Stimulated activated CD4-positive, alpha-beta T cell treated with anti-CD3 and anti-CD28 coated beads, Interleukin-12 subunit alpha, Interleukin-12 subunit beta, amount 100 ng/mL, for 24 hours (primary cell): ENCODE data around the gene CRNN.

Source experiments
- DNase-seq, 2 experiments: peaks; one replicate each; pipeline ENCODE4 v3.0.0-alpha.2; 2020; ENCODE audit warnings: low read depth in 2 of 2

CRNN gene

DNA sequence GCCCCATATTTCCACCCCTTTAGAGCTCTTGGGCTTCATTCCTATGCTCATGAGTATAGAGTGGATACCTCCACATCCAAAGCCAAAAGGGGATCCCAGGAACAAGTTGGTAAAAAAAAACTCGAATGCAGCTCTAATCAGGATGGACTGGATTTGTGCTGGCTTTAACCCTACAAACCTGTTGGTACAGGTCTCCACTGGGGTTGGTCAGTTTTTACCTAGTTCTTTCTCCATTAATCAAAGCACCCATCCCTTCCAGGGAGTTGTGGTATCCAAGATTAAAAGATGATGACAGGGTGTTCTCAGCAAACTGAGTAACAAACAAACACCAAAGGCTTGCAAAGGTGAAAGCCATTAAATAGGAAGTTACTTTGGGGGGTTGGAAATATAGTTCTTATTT is 5.9 kb upstream of the CRNN start:
- DNase-seq: no peak

DNA sequence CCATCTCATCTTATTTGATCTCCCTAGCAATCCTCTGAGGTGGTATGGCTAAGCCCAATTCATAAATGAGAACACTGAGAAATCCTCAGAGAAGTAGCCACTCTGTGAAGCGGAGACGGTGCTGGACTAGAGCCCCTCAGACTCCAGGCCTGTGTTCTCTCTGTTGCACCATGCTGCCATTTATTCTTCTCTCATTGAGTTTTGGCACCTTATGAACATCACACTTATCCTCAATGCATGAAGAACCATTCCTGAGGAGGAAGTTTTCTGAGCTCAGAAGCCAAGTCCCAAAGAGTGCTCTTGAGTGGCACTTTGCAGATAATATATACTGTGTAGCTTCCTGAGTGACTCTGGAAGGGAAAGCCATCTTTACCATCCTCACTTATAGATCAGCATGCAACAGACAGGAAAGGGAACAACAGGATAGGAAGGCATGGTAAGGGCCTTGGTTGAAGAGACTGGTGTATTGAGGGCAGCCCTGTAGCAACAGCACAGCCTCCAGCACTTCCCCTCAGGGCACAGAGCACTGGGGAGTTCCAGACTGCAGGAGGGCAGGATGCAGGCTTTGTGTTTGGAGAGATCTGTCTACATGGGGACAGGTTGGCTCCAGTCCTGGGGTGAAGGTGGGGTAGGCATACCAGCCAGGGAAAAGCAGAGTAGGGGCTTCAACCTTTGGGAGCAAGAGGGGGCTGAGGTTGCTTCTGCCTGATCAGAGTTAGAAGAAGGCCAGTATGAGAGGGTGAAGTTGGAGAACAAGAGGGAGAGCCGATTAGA is 1.6 kb upstream of the CRNN start:
- no peak for DNase-seq

DNA sequence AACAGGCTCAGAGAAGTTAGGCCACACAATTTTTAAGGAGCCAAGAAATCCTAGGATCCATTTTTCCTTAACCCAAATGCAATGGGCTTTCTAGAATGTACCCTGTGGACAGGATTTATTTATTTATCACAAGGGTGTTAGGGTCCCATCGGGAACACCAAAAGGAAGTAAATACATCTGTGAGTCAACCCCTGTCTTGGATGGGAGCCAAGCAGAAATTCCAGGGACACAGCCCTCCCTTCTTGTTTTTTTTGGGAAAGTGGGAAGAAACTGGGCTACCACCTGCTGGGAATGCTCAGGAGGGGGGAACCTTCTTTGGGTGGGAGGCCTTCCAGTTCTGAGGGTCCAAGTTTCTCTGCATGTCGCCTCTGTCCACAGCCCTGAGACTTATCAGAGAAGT is 1.3 kb downstream of the CRNN start:
- no peak for DNase-seq

DNA sequence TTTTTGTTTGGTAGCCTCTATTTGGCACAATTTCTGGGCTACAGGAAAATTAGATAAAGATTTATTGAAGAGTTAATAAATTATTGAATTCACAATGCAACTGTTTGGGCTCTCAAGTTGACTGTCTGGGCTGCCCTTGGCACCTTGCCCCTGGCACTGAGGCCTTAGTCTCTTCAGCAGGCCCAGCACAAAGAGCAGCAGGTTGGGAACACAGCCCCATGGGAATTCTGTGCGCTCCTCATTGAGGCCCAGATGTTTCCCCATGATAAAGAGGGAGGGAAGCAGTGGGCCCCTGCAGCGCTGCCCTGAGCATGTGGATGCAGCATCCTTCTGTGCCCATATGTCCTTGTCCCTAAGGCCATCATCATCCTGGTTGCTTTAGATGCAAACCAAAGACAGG is 2.9 kb downstream of the CRNN start:
- no peak for DNase-seq

DNA sequence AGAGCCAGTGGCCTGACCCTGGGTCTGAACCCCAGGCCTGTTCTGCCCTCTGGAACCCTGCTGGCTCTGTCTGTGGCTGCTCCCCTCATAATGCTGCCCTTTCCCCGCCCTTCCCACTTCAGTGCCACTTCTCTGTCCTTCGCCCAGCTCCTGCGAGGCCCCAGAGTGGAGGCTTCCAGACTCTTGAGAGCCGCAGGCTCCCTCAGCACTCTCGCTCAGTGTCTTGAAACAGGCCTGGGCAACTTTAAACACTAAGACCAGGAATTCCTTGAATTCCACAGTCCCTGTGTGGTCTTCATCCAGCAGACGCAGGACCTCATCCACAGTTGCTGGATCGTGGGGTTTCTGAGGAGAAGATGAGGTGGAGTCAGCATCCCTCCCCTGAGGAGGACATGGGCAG is 3.5 kb downstream of the CRNN start:
- no peak for DNase-seq

DNA sequence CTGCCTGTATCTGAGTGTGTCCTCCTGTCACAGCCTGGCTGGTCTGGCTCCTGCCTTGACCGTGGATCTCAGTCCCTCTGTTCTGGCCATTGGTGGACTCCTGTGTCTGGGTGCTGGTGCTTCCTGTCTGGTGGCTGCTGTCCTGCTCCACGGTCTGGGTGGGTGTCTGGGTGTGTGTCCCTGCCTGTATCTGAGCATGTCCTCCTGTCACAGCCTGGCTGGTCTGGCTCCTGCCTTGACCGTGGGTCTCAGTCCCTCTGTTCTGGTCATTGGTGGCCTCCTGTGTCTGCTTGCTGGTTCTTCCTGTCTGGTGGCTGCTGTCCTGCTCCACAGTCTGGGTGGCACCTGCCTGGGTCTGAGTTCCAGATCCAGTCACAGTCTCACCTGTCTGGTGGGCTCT is 4.0 kb downstream of the CRNN start:
- DNase-seq: no peak

DNA sequence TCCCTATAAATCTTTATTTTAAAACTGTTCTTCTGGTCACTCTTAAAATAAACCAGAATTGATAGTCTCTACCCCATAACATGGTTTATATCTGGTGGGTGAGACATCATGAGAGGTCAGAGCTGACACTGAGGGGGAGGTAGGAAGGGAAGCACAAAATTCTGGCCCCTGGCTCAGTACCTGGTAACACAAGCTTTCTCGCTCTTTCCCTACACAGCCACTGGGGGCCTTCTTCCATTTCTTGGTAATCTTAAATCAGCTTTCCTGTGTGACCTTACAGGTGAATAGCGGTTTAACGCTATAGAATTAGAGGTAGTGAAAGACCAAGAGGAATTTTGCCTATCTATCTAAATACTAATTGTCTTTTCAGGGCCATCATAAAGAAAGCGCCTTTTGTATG is 5.4 kb downstream of the CRNN start:
- DNase-seq: no peak

DNA sequence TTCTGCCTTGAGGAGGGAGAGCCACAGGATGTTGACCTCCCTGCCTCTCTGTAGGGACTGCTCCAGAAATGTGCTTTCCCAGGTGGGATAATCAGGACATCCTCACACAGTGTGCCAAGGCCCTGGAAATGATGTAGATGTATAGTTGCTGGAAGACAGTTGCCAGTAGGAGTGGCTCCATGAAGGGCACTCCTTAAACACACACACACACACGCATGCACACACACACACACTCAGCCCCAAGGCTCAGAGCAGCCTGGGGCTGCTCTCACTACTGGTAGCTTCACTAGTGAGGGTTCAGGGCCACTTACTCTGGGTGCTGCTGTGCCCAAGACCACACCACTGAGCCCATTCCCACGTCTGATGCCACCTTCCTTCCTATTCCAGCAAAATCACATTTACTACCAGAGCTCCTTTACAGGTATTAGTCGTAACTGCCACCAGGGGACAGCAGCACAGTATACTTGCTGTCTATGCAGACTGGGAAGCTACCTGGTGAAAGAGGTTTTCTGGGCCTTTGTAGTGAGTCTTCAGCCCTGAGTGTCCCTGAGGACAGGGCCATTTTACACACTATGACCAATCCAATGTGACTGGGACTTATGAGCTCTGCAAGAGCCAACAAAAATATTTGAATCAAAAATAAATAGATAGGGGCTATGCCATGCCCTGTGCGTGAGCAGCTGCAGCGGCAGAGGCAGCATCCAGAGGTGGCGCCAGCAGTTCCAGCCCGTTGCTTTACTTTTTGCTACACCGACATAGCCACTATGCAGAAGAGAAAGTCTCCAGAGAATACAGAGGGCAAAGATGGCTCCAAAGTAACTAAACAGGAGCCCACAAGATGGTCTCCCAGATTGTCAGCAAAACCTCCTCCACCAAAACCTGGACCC is 15.0 kb downstream of the CRNN start:
- no peak for DNase-seq

DNA sequence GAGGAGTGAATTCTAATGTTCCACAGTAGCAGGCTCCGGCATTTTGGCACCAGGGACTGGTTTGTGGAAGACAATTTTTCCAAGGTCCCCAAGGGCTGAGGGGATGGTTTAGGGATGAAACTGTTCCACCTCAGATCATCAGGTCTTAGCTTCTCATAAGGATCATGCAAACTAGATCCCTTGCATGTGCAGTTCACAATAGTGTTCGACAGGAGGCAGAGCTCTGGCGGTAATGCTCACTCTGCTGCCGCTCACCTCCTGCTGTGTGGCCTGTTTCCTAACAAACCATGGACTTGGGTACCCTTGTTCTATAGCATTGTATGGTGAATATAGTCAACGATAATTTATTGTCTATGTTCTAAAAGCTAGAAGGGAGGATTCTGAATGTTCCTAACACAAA is 16.6 kb downstream of the CRNN start:
- DNase-seq: no peak

DNA sequence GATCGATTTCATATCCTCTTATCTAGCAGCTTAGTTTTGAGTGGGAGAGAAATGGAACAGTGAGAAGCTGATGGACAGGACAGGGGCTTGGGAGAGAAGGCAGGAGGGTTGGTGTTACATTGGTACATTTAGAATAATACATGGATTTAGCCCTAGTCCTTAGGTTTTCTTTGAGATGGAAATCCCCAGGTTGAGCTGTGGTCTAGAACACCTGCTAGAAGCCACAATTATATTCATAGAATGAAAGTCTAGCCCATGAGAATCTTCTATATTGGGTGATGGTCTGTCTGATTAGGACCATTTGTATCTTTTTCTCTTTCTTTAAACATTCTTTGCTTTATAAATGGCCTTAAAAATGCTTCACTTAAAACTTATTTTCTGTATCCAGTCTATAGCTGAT is 19.9 kb downstream of the CRNN start:
- DNase-seq: no peak

DNA sequence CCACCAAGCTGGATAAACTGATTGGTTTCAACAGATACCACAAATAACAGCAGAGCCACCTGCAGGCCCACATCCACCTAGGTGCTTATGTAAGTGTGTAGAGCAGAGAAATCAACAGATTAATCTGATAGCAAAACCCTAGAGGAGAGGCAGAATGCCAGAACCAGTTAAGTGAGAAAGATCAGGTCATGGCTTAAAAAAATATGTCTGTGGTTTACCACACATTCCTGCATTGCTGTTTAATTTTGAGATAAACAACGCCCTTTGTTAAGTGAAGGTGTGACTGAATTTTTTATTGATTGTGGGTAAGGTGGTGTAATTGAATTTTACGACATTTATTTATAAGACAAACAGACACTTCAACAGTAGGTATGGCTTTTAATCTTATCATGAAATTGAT is 21.2 kb downstream of the CRNN start:
- no peak for DNase-seq

DNA sequence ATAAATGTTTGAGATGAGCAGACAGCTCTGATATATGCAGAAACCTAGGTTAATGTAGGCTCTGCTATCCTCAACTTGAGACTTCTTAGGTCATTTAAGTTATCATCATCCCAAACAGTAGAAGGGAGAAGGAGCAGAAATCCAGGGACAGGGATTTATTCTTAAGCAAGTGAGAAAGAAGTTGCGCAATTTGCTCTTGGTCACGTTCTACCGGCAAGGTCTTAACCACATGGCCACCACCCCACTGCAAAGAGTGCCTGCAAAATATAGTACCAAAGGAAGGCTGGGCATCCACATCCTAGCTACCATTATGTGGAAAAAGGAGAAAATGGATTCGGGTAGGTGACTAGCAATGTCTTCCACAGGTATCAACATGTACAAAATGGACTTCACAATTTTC is 25.2 kb downstream of the CRNN start:
- DNase-seq: no peak

DNA sequence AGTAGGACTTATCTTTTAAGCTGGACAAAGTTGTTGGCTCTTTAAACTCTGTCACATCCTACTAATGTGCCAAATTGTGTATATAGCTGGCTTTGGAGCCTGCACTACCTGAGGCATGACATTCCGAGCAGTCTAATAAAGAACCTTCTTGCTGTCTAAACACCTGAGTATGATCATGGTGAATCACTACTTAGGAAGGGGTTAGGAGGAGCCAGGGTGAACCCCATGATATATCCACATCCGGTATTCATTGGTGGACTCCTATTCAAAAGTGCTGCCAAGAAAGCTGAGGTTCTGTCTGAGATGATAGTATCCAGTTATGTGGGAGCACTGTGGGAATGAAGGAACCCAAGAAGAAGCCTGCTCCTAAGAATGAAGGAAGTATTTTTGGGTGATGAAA is 27.1 kb downstream of the CRNN start:
- no peak for DNase-seq

DNA sequence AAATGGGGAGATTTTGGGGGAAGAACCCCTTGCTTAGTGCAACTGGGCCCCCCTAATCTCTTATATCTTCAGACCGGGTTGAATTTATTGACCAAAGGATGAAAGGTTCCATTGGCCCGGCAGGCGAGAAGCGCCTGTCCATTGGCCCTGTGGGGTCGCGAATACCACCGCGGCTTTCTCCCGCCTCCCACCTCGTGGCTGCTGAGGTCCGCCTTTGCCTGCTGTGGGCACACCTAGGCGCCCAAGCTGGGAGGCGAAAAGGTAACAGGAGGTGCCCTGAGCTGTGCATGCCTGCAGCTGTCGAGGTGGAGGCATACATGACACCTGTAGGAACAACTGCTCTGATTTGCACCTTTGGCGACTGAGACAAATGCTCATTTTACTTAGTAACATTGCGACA is 33.1 kb downstream of the CRNN start:
- no peak for DNase-seq

DNA sequence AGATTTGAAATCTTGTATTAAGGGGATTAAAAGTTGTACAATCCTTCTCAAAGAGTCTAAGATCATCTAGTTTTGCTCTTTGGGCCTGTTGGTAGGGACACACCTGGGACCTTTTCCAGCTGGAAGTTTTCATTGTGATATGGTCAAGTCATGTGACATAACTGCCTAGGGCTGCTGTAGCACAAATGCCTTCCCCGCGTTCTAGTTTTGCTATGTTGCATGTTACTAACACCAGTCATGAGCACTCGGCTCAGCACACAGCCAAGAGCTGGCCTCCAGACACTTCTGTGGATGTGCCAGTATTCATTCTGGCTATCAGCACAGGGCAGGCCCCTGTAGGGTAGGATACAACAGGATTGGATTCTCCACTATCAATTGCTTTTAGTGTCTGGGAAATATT is 39.6 kb downstream of the CRNN start:
- no peak for DNase-seq

DNA sequence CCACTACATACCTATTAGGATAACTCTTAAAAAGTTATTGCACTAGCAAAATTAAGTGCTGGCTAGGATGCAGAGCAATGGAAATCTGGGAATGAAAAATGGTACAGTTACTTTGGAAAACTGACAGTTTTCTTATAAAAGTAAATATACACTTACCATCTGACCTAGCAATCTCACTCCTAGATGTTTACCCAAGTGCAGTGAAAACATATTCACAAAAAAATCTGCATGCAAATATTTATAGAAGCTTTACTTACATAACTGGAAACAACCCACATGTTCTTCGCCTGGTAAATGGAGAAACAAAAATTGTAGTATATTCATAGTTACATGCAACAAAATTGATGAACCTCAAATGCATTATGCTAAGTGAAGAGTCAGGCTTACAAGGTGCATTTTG is 41.4 kb downstream of the CRNN start:
- no peak for DNase-seq

DNA sequence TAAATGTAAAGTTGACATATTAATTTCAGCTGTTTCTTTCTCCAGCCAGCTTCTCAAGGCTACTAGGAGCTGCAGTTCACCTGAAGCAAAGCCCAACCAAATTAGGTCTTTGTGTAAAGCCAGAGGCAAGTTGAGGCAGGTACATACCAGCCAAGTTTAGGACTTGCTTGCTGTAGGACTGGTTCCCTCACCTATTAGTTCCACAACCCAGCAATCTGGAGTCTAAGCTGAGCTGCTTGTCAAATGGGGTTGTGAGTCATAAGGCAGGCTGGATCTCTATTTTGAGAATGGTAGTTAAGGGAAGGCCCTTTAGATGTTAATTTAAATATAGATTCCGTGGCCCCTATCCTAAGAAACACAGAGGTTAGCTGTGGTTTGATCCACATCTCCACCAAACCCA is 46.6 kb downstream of the CRNN start:
- no peak for DNase-seq

DNA sequence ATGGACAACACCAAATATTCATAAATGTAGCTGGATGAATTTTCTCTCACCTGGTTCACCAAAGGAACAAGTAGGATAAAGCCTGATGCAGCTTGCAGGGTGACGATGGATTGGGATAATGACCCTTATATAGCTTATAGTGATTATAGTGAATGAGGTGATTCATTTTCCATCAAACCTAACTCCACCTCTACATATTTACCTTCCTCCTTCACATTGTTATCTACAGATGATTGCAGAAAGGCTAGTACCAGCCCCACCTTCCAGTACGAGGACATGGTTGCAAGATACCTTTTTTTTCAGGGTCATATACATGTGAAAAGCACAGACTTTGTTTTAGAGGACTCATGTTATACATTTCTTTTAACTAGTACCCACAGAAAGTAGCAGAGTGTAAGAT is 54.2 kb downstream of the CRNN start, which contains the start of gene FLG2:
TSS of gene FLG2 (minus strand) at position 101 of the 400 bp plus-strand sequence. CDS start 1,122 bp downstream, outside the sequence.
- no peak for DNase-seq
